ENCODE results near the gene AOPEP. TPM values are rescaled to one million over a fixed set of nuclear protein-coding genes. Genes with fewer than 3 reads are reported as not detected.

Gene AOPEP
- total RNA-seq, 1 experiment from 2014 or later: 14.4 TPM

DNA sequence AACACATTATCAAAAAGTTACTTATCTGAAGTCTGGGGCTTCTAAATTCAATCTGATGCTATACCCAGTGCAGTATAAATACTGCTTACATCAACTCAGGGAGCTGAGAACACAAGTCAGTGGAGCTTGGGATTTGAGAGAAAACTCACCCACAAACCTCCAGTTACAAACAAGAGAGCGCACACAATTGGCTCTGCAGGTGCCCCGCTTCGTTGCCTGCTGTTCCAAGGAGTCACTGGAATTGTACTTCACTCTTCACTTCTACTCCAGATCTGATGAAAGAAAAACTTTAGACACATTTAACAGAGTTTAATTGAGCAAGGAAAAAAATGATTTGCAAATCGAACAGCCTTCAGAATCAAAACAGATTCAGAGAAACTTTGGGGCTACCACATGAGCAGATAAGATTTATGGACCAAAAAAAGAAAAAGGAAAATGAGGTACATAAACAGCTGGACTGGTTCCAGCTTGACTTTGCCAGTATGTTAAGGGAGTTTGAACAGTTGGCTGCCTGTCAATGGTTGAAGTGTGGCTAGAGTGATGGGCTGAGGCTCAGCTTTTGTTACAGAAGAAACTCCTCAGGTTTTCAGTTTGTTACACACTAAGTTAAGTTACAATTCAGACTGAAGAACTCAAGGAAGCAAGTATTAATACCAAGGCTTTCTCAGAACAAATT lies 156.6 kb downstream of the AOPEP start:
- DNase-seq (ENCODE audit: low spot score) (no peak), ATAC-seq (no peak)
- TF ChIP-seq FOXK1 (CRISPR knock-in tag; IDR thresholded peaks at IDR 0.05) (no peak), JUN (CRISPR knock-in tag; IDR thresholded peaks at IDR 0.05) (no peak), ZNF263 (CRISPR knock-in tag; IDR thresholded peaks at IDR 0.05; ENCODE audit: low read depth) (no peak), ZNF671 (CRISPR knock-in tag; IDR thresholded peaks at IDR 0.05) (no peak), ZNF317 (CRISPR knock-in tag; IDR thresholded peaks at IDR 0.05; ENCODE audit: borderline replicate concordance, low read depth) (no peak), ZNF219 (CRISPR knock-in tag; IDR thresholded peaks at IDR 0.05; ENCODE audit: borderline replicate concordance) (no peak)
- TF ChIP-seq, protein P1, sequence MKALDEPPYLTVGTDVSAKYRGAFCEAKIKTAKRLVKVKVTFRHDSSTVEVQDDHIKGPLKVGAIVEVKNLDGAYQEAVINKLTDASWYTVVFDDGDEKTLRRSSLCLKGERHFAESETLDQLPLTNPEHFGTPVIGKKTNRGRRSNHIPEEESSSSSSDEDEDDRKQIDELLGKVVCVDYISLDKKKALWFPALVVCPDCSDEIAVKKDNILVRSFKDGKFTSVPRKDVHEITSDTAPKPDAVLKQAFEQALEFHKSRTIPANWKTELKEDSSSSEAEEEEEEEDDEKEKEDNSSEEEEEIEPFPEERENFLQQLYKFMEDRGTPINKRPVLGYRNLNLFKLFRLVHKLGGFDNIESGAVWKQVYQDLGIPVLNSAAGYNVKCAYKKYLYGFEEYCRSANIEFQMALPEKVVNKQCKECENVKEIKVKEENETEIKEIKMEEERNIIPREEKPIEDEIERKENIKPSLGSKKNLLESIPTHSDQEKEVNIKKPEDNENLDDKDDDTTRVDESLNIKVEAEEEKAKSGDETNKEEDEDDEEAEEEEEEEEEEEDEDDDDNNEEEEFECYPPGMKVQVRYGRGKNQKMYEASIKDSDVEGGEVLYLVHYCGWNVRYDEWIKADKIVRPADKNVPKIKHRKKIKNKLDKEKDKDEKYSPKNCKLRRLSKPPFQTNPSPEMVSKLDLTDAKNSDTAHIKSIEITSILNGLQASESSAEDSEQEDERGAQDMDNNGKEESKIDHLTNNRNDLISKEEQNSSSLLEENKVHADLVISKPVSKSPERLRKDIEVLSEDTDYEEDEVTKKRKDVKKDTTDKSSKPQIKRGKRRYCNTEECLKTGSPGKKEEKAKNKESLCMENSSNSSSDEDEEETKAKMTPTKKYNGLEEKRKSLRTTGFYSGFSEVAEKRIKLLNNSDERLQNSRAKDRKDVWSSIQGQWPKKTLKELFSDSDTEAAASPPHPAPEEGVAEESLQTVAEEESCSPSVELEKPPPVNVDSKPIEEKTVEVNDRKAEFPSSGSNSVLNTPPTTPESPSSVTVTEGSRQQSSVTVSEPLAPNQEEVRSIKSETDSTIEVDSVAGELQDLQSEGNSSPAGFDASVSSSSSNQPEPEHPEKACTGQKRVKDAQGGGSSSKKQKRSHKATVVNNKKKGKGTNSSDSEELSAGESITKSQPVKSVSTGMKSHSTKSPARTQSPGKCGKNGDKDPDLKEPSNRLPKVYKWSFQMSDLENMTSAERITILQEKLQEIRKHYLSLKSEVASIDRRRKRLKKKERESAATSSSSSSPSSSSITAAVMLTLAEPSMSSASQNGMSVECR (CRISPR knock-in tag; IDR thresholded peaks at IDR 0.05; ENCODE audit: borderline replicate concordance): no peak
- TF ChIP-seq, protein P2, sequence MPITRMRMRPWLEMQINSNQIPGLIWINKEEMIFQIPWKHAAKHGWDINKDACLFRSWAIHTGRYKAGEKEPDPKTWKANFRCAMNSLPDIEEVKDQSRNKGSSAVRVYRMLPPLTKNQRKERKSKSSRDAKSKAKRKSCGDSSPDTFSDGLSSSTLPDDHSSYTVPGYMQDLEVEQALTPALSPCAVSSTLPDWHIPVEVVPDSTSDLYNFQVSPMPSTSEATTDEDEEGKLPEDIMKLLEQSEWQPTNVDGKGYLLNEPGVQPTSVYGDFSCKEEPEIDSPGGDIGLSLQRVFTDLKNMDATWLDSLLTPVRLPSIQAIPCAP (CRISPR knock-in tag; IDR thresholded peaks at IDR 0.05): no peak
- Mint-ChIP-seq H3K27ac (0 out of 2 replicates have a peak overlapping the region, but pooled peaks have one; percentile 1), H3K27me3 (ENCODE audit: low read depth) (no peaks in the 10 kb centered on the region), H3K9me3 (no peaks in the 10 kb centered on the region), H3K36me3 (no peaks in the 10 kb centered on the region), H3K4me3 (no peak overlapping the region), H3K4me1 (peaks cover 13% of the 10 kb centered on the region)
- POLR2A ChIA-PET: no interaction called here
- CTCF ChIA-PET: no interaction called here

DNA sequence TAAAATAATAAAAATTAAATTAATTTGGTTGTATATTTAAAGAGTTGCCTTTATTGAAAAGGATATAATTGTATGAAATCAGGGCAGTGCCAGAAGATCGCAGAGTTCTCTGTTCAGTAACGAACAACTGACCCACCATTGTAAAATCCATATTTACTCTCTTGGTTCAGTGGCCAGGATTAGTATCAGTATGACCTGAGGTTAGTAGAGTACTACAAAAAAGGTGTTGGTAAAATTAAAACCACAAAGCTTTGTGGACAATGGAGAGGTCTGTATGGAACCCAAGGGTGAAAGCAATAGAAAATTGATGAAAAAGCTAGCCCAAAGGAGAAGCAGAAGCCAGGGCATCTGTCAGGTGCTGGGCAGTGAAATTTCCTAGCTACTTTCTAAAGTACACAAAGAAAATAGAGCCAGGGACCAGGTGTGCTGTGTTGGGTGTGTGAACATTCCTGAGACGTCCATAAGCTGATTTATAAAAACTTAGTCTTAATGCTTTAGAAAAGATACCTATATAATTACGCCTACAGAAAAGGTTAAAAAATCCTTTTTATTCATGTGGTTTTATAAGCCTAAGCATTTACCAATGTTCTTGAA lies 159.5 kb downstream of the AOPEP start:
- Mint-ChIP-seq H3K36me3 (peaks cover 7% of the 10 kb centered on the region), H3K27ac (no peak overlapping the region), H3K9me3 (peaks cover 7% of the 10 kb centered on the region), H3K4me1 (peaks cover 3% of the 10 kb centered on the region; the same call in 1 of the 2 replicates), H3K27me3 (ENCODE audit: low read depth) (no peaks in the 10 kb centered on the region), H3K4me3 (no peak overlapping the region)
- CTCF ChIA-PET: interaction anchor here (0.6 kb wide), 1 partner anchor 357 kb away, joined by 3 read pairs; no protein-coding TSS in a partner anchor
- DNase-seq (ENCODE audit: low spot score): no peak
- ATAC-seq: no peak
- POLR2A ChIA-PET: no interaction called here
- TF ChIP-seq NR3C1 (CRISPR knock-in tag; conservative IDR thresholded peaks at IDR 0.05; ENCODE audit: low read depth) (no peak), JAZF1 (CRISPR knock-in tag; IDR thresholded peaks at IDR 0.05) (no peak), RELA (CRISPR knock-in tag; IDR thresholded peaks at IDR 0.05; ENCODE audit: borderline replicate concordance) (no peak), EMX1 (CRISPR knock-in tag; IDR thresholded peaks at IDR 0.05) (no peak), FOXK1 (CRISPR knock-in tag; IDR thresholded peaks at IDR 0.05) (no peak), ZNF232 (CRISPR knock-in tag; IDR thresholded peaks at IDR 0.05) (no peak), ZNF416 (CRISPR knock-in tag; IDR thresholded peaks at IDR 0.05) (no peak), ZNF671 (CRISPR knock-in tag; IDR thresholded peaks at IDR 0.05) (no peak), NR2C2 (CRISPR knock-in tag; IDR thresholded peaks at IDR 0.05) (no peak), ZNF219 (CRISPR knock-in tag; IDR thresholded peaks at IDR 0.05; ENCODE audit: borderline replicate concordance) (no peak), HMGA2 (CRISPR knock-in tag; IDR thresholded peaks at IDR 0.05) (no peak)
- TF ChIP-seq, protein P3, sequence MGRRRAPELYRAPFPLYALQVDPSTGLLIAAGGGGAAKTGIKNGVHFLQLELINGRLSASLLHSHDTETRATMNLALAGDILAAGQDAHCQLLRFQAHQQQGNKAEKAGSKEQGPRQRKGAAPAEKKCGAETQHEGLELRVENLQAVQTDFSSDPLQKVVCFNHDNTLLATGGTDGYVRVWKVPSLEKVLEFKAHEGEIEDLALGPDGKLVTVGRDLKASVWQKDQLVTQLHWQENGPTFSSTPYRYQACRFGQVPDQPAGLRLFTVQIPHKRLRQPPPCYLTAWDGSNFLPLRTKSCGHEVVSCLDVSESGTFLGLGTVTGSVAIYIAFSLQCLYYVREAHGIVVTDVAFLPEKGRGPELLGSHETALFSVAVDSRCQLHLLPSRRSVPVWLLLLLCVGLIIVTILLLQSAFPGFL (CRISPR knock-in tag; IDR thresholded peaks at IDR 0.05; ENCODE audit: borderline replicate concordance): no peak
- TF ChIP-seq, protein P4, sequence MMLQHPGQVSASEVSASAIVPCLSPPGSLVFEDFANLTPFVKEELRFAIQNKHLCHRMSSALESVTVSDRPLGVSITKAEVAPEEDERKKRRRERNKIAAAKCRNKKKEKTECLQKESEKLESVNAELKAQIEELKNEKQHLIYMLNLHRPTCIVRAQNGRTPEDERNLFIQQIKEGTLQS (CRISPR knock-in tag; conservative IDR thresholded peaks at IDR 0.05): no peak

Data from WTC11 (cell line).